GM19328 (cell line): ENCODE results near the gene ZDHHC14.

Experiments used
- ATAC-seq: cut with Tn5 transposase; IDR thresholded peaks from one replicate; pipeline ENCODE4 v1.9.1; 2021; ENCODE audit warnings: mild to moderate bottlenecking, moderate library complexity; ENCODE audit not compliant: unreplicated experiment

ZDHHC14 gene

DNA sequence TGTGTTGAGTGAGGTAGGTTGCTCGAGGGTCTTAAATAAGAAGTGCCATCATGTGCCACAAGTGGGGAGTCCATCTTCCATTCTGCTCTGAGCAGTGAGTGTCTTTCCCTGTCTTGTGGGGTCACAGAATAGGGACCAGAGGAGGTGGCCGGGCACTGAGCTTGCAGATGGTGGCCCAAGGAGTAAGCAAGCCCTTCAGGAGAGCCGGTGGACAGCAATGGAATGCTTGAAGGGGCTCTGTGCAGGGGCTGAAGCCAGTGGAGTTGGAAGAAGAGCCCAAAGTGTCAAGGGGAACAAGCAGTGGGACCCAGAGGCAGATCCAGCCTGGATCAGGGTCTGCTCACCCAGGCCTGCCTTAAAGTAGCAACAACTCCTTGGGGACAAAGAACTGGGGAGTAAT is 228.6 kb downstream of the ZDHHC14 start:
- ATAC-seq, result no peak

DNA sequence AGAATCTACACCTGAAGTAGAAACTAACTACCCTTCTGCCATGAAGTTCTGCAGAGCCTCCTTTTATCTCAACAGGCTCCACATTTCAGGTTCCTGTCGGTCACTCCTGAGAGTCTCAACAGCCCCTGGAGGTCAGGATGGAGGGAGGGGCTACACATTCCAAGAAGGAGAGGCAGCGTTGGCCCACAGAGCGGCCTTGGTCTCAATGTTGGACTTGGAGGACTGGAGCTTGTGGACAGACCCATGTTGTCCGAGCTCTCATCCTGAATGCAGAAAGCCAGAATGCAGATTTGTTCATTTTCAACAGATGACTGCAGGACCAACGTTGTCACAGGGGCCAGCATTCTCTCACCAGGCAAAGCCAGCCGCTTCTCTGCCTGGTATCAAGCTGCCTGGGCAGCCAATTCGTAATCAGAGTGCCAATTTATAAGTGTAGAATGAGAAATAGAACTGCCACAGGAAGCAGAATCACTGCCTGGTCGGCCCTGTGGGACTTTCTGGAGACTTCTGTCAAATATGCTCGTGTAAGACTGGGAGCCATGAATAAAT is 229.5 kb downstream of the ZDHHC14 start:
- ATAC-seq, result no peak

DNA sequence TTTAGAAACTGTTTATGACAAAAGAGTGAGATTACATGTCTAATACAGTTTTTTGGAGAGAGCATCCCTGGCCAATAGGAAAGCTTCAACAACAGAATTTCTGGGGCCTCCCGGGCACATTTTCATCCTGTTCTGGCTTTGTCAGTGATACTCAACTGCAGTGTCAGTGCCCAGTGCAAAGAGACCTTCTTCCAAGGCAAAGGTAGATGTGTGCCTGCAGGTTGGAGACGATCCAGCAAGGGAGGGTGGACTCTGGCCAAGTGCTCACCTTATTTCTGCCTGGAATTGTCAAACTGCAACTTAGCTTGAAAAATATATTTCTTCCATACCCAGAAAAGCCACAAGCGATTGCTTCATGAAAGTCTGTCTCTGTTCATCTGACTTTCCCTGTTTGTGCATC is 230.4 kb downstream of the ZDHHC14 start:
- no peak for ATAC-seq

DNA sequence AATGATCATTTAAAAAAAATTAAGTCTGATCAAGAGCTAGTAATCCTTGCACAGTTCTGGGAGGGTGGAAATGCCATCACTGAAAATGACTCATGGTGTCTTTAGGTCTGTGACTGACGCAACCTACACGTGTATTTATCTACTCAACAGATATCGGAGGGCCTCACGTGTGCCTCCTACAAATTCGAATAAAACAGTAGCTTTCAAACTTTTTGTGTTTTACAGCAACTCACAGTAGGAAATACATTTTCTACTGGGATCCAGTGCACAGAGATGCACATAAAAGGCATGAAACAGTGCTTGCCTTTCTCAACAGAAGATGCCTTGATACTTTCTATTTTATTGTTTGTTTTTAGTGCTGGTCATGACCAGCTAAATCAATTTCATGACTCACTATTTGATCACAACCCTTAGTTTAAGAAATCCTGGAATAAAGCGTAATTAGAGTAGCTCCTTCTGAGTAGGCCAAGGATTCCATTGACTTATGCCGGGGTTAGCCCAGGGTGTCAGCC is 232.1 kb downstream of the ZDHHC14 start:
- no peak for ATAC-seq

DNA sequence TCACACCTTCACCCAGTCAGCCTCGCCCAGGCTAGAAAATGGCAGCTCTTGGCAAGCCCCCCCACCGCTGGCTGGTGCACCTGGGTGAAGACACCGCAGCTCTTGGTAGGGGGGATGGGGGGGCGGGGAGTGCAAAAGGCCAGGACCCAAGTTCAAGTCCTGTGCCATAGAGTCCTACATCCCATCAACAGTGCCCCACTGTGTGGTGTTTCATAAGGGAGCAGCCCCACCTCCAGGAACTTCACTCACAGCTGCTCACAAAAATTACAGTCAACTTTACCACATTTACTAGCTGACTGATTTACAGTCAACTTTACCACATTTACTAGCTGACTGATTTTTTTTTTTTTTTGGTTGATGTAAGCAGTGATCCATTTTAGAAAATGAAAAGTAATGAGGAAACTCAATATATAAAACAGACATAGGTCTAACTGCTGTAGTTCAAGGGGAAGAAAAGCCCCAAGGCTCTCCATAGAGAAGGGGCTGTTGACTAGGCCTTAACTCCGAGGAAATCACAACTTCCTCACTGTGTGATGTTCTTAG is 233.1 kb downstream of the ZDHHC14 start:
- ATAC-seq, result no peak

DNA sequence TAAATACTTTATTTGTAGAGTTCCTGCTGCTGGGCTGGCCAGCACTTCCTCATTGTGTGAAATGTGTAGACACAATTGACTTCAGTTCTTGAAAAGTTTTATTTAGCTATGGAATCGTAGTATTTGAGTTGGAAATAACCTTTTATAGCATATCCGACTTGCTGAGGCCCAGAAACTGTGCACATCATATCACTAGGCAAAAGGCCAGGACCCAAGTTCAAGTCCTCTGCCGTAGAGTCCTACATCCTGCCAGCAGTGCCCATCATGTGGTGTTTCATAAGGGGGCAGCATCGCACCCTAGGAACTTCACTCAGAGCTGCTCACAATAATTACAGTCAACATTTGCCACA is 234.4 kb downstream of the ZDHHC14 start:
- ATAC-seq, result no peak

DNA sequence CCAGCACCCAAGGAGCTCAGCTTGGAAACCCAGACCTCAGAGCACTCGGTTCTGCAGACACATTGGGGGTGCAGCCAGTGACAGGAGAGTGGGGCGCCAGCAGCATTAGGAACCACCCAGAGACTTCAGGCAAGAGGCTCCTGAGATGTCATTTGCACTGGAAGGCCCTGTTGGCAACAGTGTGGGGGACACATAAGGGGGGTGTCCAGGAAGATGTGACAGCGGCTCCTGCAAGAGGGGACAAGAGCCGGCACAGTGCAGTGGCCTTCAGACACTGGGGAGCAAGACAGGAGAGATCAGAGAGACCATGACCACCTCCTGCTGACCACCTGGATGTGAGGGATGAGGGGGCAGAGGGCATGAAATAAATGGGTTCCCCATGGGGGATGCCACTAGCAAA is 235.0 kb downstream of the ZDHHC14 start:
- no peak for ATAC-seq

DNA sequence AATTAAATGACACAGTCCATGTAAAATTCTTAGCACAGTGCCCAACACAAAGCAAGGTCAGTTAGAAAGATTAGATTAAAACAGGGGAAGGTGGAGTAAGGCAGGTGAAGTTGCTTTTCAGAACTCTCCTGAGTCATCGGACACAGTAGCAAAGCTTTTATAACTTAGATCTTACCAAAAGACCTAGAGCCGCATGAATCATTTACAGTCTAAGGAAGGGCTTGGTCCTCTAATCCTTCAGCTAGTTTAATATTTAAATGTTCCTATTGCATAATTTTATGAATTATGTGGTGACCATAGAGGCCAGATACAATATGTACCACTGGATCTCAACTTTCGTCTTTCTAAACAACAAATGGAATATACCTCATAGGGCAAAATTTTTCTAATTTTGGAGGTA is 240.0 kb downstream of the ZDHHC14 start:
- no peak for ATAC-seq

DNA sequence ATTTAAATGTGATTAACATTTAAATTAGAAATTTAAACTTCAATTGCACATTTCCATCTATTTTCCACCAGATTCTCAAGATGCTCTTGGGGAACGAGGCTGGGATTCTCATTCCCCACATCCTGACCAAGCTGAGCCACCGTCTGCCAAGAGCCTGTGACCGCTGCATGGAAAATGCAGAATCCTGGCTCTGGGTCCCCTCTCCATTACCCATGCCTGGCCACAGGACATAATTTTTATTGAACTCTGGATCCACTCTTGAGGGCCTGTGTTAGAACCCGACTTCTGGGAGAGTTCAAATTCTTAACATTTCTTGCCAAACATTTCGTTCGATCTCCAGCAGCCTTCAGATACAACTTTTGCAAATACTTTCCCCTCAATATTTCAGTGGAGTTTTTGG is 240.4 kb downstream of the ZDHHC14 start:
- ATAC-seq, result no peak

DNA sequence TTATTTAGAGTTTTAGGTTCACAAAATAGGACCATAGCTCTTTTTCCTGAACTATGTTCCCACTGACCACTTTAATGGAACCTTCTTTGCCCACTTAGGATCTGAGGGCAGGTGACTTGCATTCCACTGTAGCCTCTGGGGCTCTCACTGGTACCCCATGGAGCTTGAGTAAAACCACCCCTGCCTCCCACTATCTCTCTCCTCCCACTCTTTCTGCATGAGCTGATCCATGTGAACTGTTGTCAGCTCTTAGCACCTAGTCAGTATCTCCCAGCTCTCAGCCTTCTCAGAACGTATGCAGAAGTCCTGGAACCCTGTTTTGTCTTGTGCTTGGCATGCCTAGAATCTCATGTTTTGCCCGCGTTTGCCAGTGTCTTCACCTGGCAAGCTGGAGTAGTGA is 241.4 kb downstream of the ZDHHC14 start:
- ATAC-seq, result no peak

DNA sequence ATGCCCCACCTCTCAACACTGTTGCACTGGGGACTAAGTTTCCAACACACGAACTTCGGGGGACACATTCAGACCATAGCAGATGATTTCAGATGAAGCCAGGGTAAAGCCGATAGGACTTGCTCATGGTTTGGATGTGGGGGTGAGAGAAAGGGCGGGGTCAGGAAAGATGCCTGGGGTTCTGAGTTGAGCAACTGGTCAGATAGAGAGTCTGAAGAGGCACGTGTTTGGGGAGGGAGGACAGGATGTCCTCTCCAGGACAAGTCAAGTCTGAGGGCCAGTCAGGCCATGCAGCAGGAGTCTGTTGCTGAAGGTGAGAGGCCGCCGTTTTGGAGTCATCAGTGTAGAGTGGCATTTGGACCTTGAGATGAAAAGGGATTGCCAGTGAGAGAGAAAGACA is 244.1 kb downstream of the ZDHHC14 start:
- no peak for ATAC-seq

DNA sequence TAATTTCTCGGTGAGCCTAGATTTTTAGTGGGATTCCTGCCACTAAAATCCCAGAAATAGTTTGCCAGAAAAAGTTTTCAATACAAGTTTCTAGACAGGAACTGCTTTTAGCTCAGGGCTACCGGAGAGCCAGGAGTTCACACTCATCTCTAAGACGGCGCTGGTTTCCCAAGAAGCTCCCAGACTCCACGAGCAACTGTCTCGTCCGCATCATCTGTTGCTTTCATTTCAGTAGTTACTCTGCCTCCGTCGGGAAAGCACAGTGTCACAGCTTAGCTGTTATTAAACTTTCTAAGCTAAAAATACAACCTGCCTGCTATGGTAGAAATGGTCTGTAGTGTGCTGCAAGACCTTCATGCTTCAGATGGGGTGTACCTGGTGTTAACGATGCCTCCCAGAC is 244.8 kb downstream of the ZDHHC14 start:
- ATAC-seq, result no peak

DNA sequence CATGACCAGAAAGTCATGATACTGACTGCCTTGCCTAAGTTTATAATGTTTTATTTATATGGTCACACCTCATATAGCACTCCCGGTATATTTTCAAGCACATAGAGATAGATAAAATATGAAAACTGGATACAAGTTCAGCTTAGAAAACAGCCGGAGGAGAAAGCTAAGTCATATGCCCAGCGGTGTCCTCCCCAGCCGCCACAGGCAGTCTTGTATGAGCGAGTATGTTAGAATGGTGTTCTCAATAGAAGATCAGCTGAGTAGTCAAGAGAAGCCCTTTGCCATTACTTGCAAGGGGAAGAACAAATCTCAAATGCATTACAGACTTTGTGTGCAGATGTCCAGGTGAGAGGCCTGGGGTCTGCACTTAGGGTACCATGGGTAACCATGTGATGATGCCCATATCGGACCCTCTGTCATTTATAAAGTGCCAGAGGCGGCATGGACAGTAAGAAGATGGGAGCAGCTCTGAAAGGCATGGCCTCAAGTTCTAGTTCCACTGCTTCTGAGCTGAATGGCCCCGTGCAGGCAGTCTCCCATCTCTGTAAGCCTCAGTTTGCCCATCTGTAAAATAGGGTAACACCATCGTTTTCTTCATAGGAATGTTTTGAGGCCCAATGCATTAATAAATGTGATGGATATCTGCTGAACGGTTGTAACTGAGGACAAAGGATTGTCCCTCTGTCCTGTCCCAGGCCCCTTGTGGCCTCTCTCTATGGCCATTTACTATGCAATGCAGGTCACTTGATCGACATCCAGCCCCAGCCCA is 246.4 kb downstream of the ZDHHC14 start:
- no peak for ATAC-seq

DNA sequence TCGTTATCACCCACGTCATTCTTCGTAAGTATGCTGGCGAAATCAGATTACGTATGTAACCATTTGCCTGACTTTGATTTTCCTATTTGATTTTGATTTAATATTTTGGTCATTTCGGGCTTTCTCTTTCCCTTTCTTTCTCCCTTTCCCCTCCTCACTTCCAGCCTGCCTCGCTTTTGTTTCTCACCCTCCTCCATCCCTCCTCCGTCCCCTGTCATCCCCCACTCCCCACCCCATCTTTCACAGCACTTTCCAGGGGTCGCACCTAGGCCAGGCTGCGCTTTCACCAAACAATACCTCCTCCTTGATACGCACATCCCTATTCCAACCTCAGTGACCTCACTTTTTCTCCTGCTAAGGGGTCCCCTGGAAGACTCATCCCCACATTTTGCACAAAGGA is 247.5 kb downstream of the ZDHHC14 start:
- ATAC-seq, result no peak

DNA sequence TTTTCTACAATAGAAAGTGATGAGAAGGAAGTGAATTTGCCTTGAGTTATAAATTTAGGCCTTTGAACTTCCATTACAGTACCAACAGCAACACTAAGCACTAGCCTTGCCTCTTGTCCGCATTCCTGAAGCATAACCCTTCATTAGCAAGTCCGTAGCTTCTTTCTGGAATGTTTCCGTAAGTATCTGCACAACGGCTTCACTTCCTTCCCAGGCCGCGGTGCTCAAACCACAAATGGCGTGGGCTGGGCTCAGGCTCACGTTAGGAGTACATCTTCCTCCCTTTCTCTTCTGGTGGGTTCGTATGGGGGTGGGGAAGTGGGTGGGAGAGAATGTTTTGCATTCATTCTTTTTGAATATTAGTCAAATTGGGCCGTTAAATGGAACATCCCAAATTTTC is 248.2 kb downstream of the ZDHHC14 start:
- no peak for ATAC-seq

DNA sequence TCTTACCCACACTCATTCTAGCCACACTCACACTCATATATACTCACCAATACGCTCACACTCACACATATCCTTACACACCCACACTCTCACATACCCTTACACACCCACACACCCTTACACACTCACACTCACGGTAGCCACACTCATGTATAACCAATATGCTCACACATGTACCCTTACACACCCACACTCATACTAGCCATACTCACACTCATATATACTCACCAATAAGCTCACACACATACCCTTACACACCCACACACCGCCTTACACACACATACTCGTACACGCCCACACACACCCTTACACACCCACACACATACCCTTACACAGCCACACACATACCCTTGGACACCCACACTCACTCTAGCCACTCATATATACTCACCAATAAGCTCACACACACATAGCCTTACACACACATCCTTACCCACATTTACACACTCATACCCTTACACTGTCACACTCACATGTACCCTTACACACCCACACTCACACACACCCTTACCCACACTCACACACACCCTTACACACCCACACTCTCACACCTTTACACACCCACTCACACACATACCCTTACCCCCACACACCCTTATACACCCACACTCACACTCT is 249.6 kb downstream of the ZDHHC14 start:
- no peak for ATAC-seq

DNA sequence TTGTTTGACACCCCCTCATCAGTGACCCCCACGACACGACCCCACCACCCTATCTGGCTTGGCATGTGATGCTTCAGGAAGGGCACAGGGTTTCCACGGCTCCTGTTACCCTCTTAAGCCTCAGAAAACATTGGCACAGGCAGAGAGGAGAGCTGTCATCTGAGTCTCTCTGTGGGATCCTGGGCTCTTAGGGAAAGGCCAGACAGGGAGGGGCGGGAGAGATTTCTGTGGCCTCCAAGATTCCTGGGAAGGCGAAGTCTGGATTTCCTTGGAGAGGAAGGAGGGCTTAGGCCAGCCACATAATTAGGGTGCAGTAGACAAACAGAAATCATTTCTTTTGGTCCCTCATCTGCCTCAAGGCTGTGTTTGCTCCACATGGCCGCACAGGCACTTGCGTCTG is 250.4 kb downstream of the ZDHHC14 start:
- no peak for ATAC-seq

DNA sequence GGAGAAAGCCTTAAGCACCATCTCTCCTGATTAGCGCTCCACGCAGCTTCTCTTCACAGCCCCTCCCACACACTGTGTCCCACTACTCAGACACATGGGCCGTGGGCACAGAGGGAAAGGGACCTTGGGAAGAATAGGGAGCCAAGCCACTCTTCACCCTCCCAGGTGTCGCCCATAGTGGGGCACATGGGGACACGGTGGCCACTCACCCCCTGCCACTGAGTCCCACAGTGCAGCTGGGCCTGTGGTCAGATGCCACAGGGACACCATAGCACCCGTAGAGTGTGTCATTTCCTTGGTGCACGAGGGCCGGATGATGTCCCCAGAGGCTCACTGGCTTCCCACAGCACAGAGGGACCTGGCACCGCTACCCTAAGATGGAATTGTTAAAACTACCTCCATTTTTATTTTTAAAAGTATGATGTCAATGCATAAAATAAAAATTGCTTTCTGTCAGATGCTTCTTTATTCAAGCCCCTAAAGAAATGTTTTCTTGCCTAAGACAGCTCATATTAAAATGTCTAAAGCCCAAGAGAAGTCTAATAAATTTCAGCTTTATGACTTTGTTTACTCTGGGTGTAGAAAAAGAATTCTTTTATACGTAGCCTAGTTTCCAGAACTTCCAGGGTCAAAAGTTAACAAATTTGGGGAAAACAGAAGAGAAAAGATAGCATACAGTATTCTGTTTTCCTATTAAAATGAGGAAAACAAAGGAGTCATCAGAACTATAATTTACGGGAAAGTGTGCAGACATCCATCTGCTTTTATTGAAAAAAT is 251.0 kb downstream of the ZDHHC14 start:
- ATAC-seq, result no peak

DNA sequence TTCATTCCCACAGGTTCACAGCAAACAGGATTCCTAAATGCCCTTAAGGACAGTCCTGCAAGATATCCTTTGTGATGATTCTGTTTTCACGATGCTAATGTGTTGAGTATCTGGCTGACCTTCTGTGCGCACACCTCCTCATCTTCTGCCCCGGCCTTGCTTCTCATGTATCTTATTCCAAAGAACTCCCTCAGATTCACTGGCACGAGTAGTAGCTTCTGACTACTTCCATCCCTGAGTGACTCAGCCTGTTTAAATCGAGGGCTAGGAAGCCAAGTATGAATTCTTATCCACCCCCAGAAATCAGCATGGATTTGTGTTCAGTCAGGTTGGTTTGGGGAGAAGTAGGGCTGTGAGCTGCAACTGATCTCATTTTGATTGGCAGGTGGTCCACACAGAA is 251.8 kb downstream of the ZDHHC14 start:
- ATAC-seq, result no peak

DNA sequence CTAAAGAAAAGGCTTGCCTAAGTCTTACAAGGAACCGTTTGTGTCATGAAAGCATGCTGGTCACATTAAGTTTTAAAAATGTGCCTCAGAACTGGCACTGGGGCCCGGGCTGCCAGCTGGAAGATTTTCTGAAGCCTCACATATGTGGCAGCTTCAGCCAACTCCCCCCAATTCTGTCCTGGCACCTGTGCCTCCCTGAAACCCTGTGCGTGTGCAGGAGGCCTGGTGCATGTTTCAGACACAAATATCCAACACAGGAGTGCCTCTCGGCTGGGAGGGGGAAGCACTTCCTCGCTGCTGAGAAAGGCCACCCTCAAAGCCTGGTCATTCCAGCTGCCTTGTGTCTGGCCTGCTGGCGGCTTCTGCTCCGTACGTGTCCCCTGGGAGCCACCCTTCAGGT is 253.6 kb downstream of the ZDHHC14 start:
- ATAC-seq, result no peak
